Measurements from ENCODE around the gene CIAO1. TPM values are rescaled to one million over a fixed set of nuclear protein-coding genes. Genes with fewer than 3 reads are reported as not detected.
"Not testable (repeated sequence)": the region's sequence is repeated elsewhere in the genome, so short reads cannot be mapped to it uniquely, and the experiment has no call there.

CIAO1 gene
- total RNA-seq, 4 donors from 2014 or later: 60.6 to 128 (median 80.1) TPM

GRCh38 chr2:96273763-96274162 is 7.7 kb downstream of the CIAO1 start:
- 58 to 71% methylated on average over 3 of the region's 3 CpGs for WGBS, 2 donors
- no peaks in the 10 kb centered on the region for H3K9me3 ChIP-seq
- no peaks in the 10 kb centered on the region for H3K27me3 ChIP-seq
- no peak for TF ChIP-seq CTCF (IDR thresholded peaks at IDR 0.05)
- intact Hi-C loops (cut with DNase I): no loop called here
- H3K4me3 ChIP-seq: no peak overlapping the region
- H3K27ac ChIP-seq: no peak overlapping the region
- H3K4me1 ChIP-seq: no peaks in the 10 kb centered on the region
- H3K36me3 ChIP-seq: peaks cover 22 to 100% (median 53%) of the 10 kb centered on the region in 3 donors
- no peak for DNase-seq

- DNase-seq: no peak
- H3K4me3 ChIP-seq: no peak overlapping the region
- H3K36me3 ChIP-seq: peaks cover 29 to 100% (median 53%) of the 10 kb centered on the region in 3 donors
- H3K9me3 ChIP-seq: no peaks in the 10 kb centered on the region
- no peak for TF ChIP-seq POLR2A (IDR thresholded peaks at IDR 0.05)
- no peak for TF ChIP-seq CTCF (IDR thresholded peaks at IDR 0.05)
- WGBS, 2 donors: 69 to 86% methylated on average over 5 to 7 of the region's 7 CpGs
- no peaks in the 10 kb centered on the region for H3K4me1 ChIP-seq
- H3K27me3 ChIP-seq: no peaks in the 10 kb centered on the region
- no peak overlapping the region for H3K27ac ChIP-seq
- intact Hi-C loops (cut with DNase I): no loop called here
Observed at GRCh38 chr2:96274355-96275056, 8.5 kb downstream of the CIAO1 start.

GRCh38 chr2:96276787-96277499 is 10.9 kb downstream of the CIAO1 start:
- intact Hi-C loops (cut with DNase I): no loop called here
- Histone ChIP-seq H3K4me1 (no peaks in the 10 kb centered on the region), H3K9me3 (no peaks in the 10 kb centered on the region), H3K27me3 (no peaks in the 10 kb centered on the region), H3K27ac (no peak overlapping the region), H3K4me3 (no peak overlapping the region), H3K36me3 (peaks cover 42 to 100% (median 68%) of the 10 kb centered on the region in 3 donors)
- TF ChIP-seq POLR2A (IDR thresholded peaks at IDR 0.05) (no peak), CTCF (IDR thresholded peaks at IDR 0.05) (no peak)
- DNase-seq: no peak
- 86 to 91% methylated on average over 14 to 20 of the region's 21 CpGs for WGBS, 2 donors

- Histone ChIP-seq H3K4me3 (no peak overlapping the region), H3K36me3 (peaks cover 88 to 100% (median 96%) of the 10 kb centered on the region in 3 donors), H3K9me3 (no peaks in the 10 kb centered on the region), H3K4me1 (no peaks in the 10 kb centered on the region), H3K27me3 (no peaks in the 10 kb centered on the region), H3K27ac (no peak overlapping the region)
- no peak for TF ChIP-seq POLR2A (IDR thresholded peaks at IDR 0.05)
- no peak for TF ChIP-seq CTCF (IDR thresholded peaks at IDR 0.05)
- no peak for DNase-seq
- 78% methylated on average over 6 of the region's 6 CpGs for WGBS, 2 donors
- intact Hi-C loops (cut with DNase I): no loop called here
Observed at GRCh38 chr2:96287273-96287856, 21.3 kb downstream of the CIAO1 start.

- no peak for TF ChIP-seq POLR2A (IDR thresholded peaks at IDR 0.05)
- TF ChIP-seq CTCF (IDR thresholded peaks at IDR 0.05): no peak
- H3K27me3 ChIP-seq: no peaks in the 10 kb centered on the region
- 74 to 100% methylated on average over 2 to 4 of the region's 5 CpGs for WGBS, 2 donors
- no peak for DNase-seq
- H3K36me3 ChIP-seq: peaks cover 60 to 100% (median 92%) of the 10 kb centered on the region in 3 donors
- H3K9me3 ChIP-seq: no peaks in the 10 kb centered on the region
- no peak overlapping the region for H3K27ac ChIP-seq
- H3K4me3 ChIP-seq: no peak overlapping the region
- H3K4me1 ChIP-seq: no peaks in the 10 kb centered on the region
- intact Hi-C loops (cut with DNase I): no loop called here
Observed at GRCh38 chr2:96291751-96292150, 25.7 kb downstream of the CIAO1 start.

- intact Hi-C loops (cut with DNase I); H3K4me1 ChIP-seq; H3K27ac ChIP-seq; DNase-seq; H3K9me3 ChIP-seq; H3K27me3 ChIP-seq; H3K4me3 ChIP-seq: not testable (repeated sequence)
- peaks cover 51 to 100% (median 90%) of the 10 kb centered on the region in 3 donors for H3K36me3 ChIP-seq
- 88 to 90% methylated on average over 8 of the region's 8 CpGs for WGBS, 2 donors
Observed at GRCh38 chr2:96294271-96294670, 28.2 kb downstream of the CIAO1 start.

Measured in esophagus squamous epithelium (tissue), 5 donors.